ENCODE measurements around the gene FRMD5.

GRCh38 chr15:43931790-43932435, 263.2 kb downstream of the FRMD5 start:
- no peak for TF ChIP-seq POLR2AphosphoS5 (IDR thresholded peaks at IDR 0.05; ENCODE audit: low read depth, low read length)
- no peak for TF ChIP-seq REST (IDR thresholded peaks at IDR 0.05; ENCODE audit: insufficient read depth in 1 of 2, low read depth in 2 of 2, low read length in 2 of 2)
- no peak for TF ChIP-seq TAF1 (IDR thresholded peaks at IDR 0.05; ENCODE audit: borderline replicate concordance, insufficient read depth, low read length)

Data from PFSK-1 (cell line).